Measurements from ENCODE around the gene CCDC88B.

GRCh38 chr11:64313491-64314145, 26.4 kb upstream of the CCDC88B start:
- TF ChIP-seq POLR2A (IDR thresholded peaks at IDR 0.05; ENCODE audit: low read depth) (no peak), CTCF (IDR thresholded peaks at IDR 0.05) (no peak), EP300 (IDR thresholded peaks at IDR 0.05) (no peak), POLR2AphosphoS5 (IDR thresholded peaks at IDR 0.05) (no peak)

Data from esophagus muscularis mucosa (tissue), 4 donors.